GM21381 (cell line): ENCODE data around the gene GOLGA6C.
"Not testable (repeated sequence)": the region's sequence is repeated elsewhere in the genome, so short reads cannot be mapped to it uniquely, and the experiment has no call there.

ENCODE experiments used
- ATAC-seq: cut with Tn5 transposase; IDR thresholded peaks from one replicate; pipeline ENCODE4 v1.9.1; 2021; ENCODE audit warnings: mild to moderate bottlenecking, moderate library complexity; ENCODE audit not compliant: unreplicated experiment

GOLGA6C gene

GRCh38 chr15:75225951-75226732, 32.0 kb upstream of the GOLGA6C start:
- no peak for ATAC-seq

DNA sequence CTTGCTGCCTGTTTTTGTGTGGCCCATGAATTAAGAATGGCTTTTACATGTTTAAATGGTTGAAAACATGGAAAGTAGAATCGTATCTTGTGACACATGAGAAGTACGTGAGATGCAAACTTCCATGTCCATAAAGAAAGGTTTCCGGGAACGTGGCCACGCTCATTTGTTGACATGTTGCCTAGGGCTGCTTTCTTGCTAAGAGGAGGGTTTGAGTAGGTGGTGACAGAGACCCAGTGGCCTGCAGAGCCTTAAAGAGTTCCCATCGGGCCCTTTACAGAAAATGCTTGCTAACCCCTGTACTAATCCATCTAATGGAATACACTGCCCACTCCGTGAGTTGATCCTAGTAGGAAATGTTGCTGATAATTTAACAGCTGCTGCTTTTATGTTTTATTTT, 31.0 kb upstream of the GOLGA6C start:
- not testable (repeated sequence) for ATAC-seq

DNA sequence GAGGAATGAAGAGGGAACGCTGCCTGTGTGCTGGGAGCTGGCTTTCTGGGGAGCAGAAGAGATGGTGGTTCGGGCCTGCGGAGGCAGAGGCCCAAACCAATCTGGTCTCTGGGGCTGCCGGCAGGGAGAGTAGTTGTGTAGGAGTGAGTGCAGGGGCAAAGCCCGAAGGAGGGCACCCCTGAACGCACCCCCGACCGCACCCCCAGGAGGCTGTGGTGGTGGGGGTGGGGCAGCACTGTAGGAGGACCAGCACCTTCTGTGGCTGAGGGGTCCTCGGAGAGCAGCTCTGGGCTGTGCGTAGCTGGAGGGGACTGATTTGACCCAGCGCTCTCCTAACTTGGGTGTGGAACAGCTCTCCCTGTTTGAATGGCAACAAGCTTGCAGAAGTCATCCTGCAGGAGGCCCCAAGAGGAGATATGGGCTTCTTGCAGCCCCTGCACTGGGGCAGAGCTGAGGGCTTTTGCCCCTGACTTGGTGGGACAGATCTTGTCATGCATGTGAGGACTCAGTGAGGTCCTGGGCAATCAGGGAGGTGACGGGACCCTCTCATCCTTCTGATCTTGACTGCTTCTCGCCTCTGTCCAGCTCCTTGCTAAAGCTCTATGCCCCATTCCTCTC, 30.4 kb upstream of the GOLGA6C start:
- ATAC-seq, result no peak

- no peak for ATAC-seq
These were observed 29.3 kb upstream of the GOLGA6C start for GRCh38 chr15:75228787-75229186.

DNA sequence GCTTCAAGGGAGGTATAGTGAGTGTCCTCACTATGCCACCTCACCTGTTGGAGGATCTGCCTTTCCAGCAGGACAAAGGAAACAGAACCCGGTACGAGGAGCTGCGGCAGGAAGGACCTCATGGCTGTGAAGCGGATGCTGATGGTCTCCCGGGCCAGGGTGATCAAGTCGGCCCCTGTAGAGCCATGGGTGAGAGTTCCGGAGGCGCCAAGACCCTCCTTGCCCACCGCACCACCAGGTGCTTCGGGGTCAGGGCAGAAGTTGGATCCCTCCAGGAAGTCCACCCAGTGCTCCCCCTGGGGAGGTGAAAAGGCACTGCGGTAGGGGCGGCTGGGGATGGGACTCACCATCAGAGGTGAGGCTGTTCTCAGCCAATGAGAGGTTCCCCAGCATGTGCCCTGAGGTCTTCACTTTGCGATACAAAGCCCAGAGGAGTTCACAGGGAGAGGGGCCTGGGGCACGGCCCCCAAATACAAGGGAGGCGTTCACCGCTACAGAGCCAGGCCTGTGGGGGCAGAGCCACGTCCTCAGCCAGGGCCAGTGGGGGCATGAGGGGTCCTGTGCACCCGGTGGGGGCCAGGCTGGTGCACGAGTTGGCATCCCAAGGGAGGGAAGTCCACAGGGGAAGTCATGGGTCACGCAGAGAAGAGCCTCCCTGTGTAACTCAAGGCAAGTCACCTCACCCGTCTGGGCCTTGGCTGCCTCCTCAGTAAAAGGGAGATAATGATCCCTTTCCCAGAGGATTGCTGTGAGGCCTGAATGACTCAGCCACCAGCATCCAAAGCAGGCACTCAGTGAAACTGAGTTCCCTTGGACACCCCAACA, 28.7 kb upstream of the GOLGA6C start:
- ATAC-seq, result no peak

DNA sequence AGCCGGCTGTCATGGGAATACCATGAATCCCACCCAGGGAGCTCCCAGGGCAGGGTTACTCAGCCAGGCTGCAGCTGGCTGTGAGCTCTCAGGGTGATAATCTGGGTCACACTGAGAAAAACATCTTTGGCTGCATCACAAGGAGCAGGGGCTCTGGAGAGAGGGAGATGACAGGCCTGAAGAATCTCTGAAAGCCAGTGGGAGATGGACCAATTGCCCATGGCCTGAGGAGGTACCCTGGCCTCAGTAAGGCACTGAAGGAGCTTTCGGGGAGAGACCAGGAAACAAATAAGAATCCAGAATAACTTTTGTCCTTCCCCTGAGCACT, 28.2 kb upstream of the GOLGA6C start:
- no peak for ATAC-seq

DNA sequence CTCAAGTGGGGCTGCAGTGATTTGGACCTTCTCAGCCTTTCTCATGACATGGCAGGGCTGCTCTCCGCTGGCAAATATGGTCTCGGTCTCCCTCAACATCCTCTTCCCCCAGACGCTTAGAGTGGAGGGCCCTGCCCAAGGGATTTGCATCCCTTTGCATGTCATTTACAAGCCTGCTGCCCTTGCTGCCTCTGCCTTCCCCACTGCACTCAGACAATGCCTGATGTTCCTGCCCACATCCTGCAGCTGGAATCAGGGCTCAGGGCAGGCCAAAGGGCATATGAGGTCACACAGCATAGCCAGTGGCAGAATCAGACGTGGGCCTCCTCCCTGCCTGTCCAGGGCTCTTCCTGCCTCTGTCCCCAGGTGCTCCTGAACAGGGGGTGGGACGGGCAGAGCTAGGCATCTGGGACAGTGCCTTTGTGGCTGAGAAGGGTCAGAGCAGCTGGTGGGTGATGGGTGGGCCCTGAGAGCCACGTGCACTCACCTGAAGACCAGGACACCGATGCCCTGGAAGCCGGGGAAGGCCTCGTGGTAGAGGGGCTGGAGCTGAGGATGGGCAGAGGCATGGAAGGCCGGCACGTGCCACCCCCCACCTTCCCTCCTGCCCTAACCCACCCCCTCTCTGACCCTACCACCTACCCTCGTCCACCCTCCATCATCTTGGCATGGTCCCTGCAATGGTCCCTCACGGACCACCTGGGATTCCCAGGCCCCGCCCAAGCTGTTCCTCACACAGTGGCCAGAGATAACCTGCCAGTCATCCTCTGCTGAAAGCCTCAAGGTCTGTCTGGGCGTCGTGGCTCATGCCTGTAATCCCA, 27.4 kb upstream of the GOLGA6C start:
- ATAC-seq, result no peak

DNA sequence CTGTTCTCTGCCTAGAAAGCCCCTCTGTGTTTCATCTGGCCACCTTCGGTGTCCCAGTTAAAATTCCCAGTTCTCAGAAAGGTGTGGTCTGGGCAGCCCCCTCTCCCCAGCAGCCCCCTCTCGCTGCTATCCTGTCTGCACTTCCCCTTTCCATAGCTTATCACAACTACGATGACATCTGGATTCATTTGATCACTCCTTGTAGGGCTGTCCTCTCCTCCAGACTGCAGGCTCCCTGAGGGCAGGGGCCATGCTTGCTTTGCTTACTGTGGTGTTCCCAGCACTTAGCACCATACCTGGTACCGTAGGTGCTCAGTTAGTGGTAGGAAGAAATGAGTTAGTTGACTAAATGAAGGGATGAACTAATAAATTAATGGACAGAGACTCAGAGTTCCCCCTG, 26.3 kb upstream of the GOLGA6C start:
- ATAC-seq, result no peak

DNA sequence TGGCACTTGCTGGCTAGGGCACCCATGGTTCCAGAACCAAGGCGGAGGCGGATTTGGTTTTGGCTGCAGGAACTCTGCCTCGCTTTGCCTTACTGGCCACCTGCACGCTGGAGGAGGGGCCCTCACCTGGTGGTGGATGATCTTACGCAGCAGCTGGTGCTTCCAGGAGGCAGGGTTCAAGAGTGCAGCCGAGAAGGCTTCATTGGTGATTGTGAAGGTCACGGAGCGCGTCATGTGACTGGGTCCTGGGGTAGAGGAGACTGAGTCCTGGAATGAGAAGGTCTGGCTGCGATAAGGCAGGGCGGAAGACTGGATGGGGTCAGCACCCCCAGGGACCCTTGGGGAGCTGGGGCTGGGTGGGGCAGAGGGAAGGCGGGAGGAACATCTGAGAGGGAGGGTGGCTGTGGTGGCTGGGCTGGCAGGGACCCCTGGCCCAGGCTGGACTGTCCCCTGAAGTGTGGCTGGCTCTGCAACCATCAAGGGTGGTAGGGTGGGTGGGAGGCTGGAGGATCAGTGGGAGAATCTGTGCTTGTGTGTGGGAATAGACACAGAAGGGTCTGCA, 25.8 kb upstream of the GOLGA6C start:
- ATAC-seq, result no peak

- no peak for ATAC-seq
These were observed 25.2 kb upstream of the GOLGA6C start for GRCh38 chr15:75232826-75233503.

DNA sequence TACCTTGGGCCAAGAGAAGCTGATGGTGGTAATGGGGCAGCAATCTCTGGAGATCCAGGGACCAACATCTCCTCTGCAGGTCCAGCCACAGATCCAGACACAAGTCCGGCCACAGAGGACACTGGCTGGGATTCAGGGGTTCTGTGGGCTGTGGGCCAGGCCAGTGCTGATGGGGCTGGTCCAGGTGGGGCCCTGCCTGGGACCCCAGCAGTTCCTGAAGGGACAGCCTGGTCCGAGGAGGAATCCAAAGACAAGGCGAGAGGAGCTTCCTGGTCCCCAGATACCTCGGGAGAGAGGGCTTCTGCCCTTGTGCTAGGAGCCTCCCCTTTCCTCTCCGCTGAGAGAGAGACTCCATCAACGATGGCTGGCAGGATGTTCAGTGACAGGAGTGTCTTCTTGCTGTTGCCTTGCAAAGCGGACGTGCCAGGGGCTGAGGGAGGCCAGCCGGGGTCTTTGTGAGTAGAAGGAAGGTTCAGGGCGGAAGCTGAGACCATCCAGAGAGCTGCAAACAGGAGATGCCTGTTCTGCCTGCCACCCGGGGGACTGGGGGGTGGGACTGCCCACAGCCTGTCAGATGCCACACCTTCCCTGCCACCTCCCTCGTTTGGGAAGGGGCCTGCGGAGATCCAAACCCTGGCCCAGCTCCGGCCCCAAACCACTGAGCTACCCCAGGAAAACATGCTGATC, 24.5 kb upstream of the GOLGA6C start:
- ATAC-seq, result no peak

- no peak for ATAC-seq
These were observed 23.8 kb upstream of the GOLGA6C start for GRCh38 chr15:75234191-75234810.

DNA sequence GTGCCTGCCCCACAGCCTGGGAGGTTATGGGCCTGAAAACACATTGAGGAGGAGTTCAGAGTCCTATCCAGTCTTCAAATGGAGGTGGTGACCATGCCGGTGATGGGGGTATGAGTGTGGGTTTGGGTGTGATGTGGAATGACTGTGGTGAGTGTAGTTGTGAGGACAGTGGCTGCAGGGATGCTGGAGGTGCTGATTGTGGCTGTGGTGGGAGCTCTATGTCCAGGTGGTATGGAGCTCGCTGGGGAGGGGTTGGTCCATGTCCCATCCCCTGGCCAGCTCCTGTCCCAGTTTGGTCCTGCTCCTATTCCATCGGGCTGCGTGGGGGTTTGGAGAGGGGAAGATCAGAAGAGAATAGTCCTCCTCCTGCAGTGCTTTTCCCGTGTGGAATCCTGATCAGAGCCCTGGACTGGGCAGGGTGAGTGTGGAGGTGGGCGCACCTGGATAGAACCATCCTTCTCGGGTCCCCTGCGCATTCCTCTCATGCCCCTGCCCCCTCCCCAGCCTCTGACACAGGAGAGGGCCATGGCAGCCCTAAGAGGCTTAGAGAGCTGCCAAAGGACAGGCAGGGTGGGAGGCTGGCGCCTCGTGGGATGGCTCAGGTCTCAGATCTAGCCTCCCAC, 23.0 kb upstream of the GOLGA6C start:
- ATAC-seq, result no peak

- no peak for ATAC-seq
These were observed 22.1 kb upstream of the GOLGA6C start for GRCh38 chr15:75235760-75236729.

- ATAC-seq, result no peak
These were observed 20.7 kb upstream of the GOLGA6C start for GRCh38 chr15:75237316-75237982.

DNA sequence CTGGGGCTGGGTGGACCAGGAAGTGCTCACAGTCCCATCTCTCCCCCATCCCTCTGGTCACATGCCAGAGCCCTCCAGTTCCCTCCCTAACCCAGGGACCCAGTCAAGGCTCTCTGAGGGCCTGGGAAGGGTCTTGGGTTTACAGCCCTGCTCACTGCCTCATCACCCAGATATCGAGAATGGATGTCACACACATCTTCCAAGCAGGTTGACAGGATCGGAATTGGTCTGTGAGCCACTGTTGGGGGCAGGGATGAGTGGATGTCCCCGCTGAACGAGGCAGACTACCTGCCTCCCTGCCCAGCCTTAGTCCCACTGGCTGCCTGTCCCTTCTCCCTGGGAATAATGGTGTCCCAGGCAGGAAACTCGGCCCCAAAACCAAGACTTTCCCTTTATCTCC, 20.0 kb upstream of the GOLGA6C start:
- ATAC-seq, result no peak

- not testable (repeated sequence) for ATAC-seq
These were observed 12.4 kb upstream of the GOLGA6C start for GRCh38 chr15:75245741-75246140.
